Measurements from ENCODE around the gene PRODH2.

Gene PRODH2

GRCh38 chr19:35757231-35757748 is 55.4 kb downstream of the PRODH2 start:
- no peak for DNase-seq

DNA sequence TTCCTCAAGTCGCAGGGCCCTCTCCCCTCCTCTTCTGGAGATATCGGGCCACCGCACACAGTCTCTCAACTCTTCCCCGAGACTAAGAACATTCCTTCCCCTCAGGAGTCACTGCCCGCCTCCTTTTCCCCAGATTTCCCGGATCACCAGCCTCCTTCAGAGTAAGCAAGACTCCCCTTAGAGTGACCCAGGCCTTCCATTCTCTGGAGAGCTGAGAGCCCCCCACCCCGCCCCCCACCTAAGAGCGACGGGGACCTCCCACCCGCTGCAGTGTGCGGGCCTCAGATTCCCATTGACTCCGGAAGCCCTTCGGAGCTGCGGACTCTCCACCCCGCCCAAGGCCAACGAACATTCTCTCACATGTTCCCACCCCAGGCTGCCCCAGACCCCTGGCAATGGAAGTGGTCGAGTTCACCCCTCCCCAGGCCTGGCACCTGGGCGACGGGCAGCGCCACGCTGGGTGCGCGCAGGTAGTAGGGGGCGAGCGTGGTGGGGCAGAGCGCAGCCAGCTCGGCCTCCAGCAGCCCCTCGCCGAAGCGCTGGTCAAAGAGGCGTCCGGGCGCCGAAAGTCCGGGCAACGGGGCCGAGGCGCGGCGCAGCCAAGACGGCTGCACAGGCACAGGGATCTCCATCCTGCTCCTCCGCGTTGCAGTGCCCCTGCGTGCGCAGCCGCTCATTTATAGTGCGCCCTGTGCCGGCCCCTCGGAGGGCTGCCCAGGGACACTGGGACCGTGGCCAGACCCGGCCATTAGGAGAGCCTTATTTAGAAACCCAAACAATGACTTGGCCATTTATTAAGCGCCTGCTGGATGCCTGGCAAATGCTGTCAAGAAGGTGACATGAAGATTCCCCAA is 56.0 kb downstream of the PRODH2 start, which contains the start of gene HSPB6:
HSPB6 (minus strand) TSS at position 653 of the 854 bp plus-strand sequence; CDS start at position 632, 21 bp downstream.
- no peak for DNase-seq

GRCh38 chr19:35755550-35756376 is 56.9 kb downstream of the PRODH2 start:
- peak; percentile 73 for DNase-seq

GRCh38 chr19:35755131-35755549 is 57.5 kb downstream of the PRODH2 start:
- DNase-seq = no peak

GRCh38 chr19:35754370-35755130 is 58.1 kb downstream of the PRODH2 start:
- DNase-seq = no peak

- no peak for DNase-seq
Observed at GRCh38 chr19:35753634-35754369, 58.8 kb downstream of the PRODH2 start.

DNA sequence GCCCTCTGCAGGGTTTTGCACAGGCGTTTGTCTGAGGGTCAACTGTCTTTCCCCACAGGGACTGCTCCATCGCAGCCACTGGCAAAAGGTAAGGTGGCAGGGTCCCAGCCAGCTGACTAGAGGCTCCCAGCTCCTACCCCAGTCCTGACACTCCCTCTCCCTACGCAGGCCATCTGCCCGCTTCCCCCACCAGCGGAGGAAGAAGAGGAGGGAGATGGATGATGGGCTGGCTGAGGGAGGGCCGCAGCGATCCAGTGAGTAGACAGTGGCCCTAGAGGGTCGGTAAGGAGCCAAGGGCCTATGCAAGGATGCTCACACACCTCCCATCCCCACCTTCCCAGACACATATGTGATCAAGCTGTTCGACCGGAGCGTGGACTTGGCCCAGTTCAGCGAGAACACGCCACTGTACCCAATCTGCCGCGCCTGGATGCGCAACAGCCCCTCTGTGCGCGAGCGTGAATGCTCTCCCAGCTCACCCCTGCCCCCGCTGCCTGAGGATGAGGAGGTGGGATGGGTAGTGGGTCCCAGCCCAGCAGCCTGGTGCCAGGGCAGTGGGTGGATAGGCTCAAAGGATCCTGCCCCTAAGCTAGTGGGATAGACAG is 59.8 kb downstream of the PRODH2 start:
- no peak for DNase-seq

GRCh38 chr19:35751839-35752745 is 60.6 kb downstream of the PRODH2 start:
- no peak for DNase-seq

DNA sequence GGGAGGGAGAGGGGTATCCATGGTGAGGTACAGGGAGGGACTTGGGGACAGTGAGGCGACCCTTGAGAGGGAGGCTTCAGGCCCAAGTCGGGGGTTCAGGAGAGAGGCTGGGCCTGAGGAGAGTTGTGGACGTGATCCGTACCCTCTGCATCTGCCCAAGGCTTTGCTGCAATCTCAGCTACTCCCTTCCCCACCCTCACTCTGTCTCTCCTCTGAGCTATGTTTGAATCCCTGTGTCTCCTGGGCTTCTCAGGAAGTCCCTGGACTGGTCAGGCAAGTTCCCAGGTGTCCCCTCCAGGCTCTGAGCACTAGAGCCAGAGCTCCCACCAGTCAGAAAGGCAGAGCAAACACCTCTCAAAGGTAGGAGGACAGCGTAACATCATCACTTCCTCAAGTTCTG is 62.5 kb downstream of the PRODH2 start:
- no peak for DNase-seq
